Tibial artery (tissue), 4 donors: ENCODE measurements around the gene CRYGD.
"Not testable (repeated sequence)": the region's sequence is repeated elsewhere in the genome, so short reads cannot be mapped to it uniquely, and the experiment has no call there.

Experiments used
- DNase-seq, 2 donors: peaks; one replicate each; pipeline ENCODE4 v3.0.0-alpha.2; 2019
- H3K27ac ChIP-seq, 2 donors: fragments of 200-600 bp; sonication (generic) in 1 of 2; 1 replicate in 1 of 2; 2 replicates in 1 of 2; pipeline ENCODE4 v1.5.1; 2018 to 2019; ENCODE audit warnings: mild to moderate bottlenecking in 1 of 2
- H3K27me3 ChIP-seq, 2 donors: fragments of 200-600 bp; sonication (generic) in 1 of 2; one replicate each; pipeline versions ENCODE4 v1.5.1 to v1.6.0; 2016 to 2019
- H3K36me3 ChIP-seq, 3 donors: fragments of 200-600 bp; sonication (generic) in 2 of 3; one replicate each; pipeline ENCODE4 v1.5.1; 2016 to 2019; ENCODE audit warnings: mild to moderate bottlenecking in 2 of 3
- H3K4me1 ChIP-seq, 4 donors: fragments of 200-600 bp; sonication (generic) in 2 of 4; 1 replicate in 3 of 4; 2 replicates in 1 of 4; pipeline ENCODE4 v1.5.1; 2016 to 2019
- H3K4me3 ChIP-seq, 2 donors: fragments of 200-600 bp; sonication (generic) in 1 of 2; 1 replicate in 1 of 2; 2 replicates in 1 of 2; pipeline ENCODE4 v1.5.1; 2018 to 2019; ENCODE audit warnings: mild to moderate bottlenecking in 2 of 2
- H3K9me3 ChIP-seq, 3 donors: fragments of 200-600 bp; sonication (generic) in 1 of 3; one replicate each; pipeline ENCODE4 v1.5.1; 2016 to 2019
- CTCF ChIP-seq, 2 experiments: fragments of 200-600 bp in 1 of 2; fragments of 450-650 bp in 1 of 2; IDR thresholded peaks; one replicate each; pipeline ENCODE4 v1.5.1; 2017 to 2019; ENCODE audit warnings: antibody characterized with exemption in 2 of 2, mild to moderate bottlenecking in 1 of 2, moderate library complexity in 1 of 2
- intact Hi-C: fragments of 100-400 bp; cut with DNase I; formaldehyde crosslinking; loops from one replicate; pipeline ENCODE4 v1.15.0; 2023; ENCODE audit warnings: low total_unique reads

Gene CRYGD

GRCh38 chr2:208124013-208124715, at the start of gene CRYGD:
Gene CRYGD, minus strand, starts transcription at chr2:208124524. Its CDS starts 51 bp downstream, at chr2:208124473.
- H3K4me3 ChIP-seq, result peak within 1 kb of the TSS in 1 of 2 donors; percentile 7
- H3K4me1 ChIP-seq, H3K27ac ChIP-seq, intact Hi-C loops, H3K36me3 ChIP-seq, H3K9me3 ChIP-seq, DNase-seq: not testable (repeated sequence)
- H3K27me3 ChIP-seq, result peaks cover 0 to 15% of the 10 kb centered on the region in 2 donors

- intact Hi-C loops, result loop anchor here (10.0 kb wide), 1 partner anchor 83 kb away; the partner anchor contains the start of gene IDH1
- Histone ChIP-seq H3K4me1 (no peaks in the 10 kb centered on the region), H3K4me3 (no peak overlapping the region), H3K9me3 (no peaks in the 10 kb centered on the region), H3K27me3 (no peaks in the 10 kb centered on the region), H3K36me3 (no peaks in the 10 kb centered on the region), H3K27ac (no peak overlapping the region)
- DNase-seq, result peak in 1 of 2 donors; percentile 26
- TF ChIP-seq CTCF (IDR thresholded peaks at IDR 0.05), result no peak
Observed at GRCh38 chr2:208172125-208172524, 47.8 kb upstream of the CRYGD start.

- Histone ChIP-seq H3K4me3 (no peak overlapping the region), H3K36me3 (no peaks in the 10 kb centered on the region), H3K27me3 (no peaks in the 10 kb centered on the region), H3K4me1 (no peaks in the 10 kb centered on the region), H3K9me3 (no peaks in the 10 kb centered on the region), H3K27ac (no peak overlapping the region)
- intact Hi-C loops, result no loop called here
- no peak for DNase-seq
- TF ChIP-seq CTCF (IDR thresholded peaks at IDR 0.05), result no peak
Observed at GRCh38 chr2:208164951-208165755, 40.8 kb upstream of the CRYGD start.

GRCh38 chr2:208163489-208163888, 39.2 kb upstream of the CRYGD start, which contains the start of gene CRYGA:
Gene CRYGA, minus strand, starts transcription at chr2:208163589. Its CDS starts 33 bp downstream, at chr2:208163556.
- H3K4me3 ChIP-seq, result no peak within 1 kb of the TSS
- TF ChIP-seq CTCF (IDR thresholded peaks at IDR 0.05), result no peak
- no peak for DNase-seq
- H3K9me3 ChIP-seq, result no peaks in the 10 kb centered on the region
- H3K27me3 ChIP-seq, result no peaks in the 10 kb centered on the region
- H3K27ac ChIP-seq, result no peak within 1 kb of the TSS
- H3K4me1 ChIP-seq, result no peaks in the 10 kb centered on the region
- no peaks in the 10 kb centered on the region for H3K36me3 ChIP-seq
- intact Hi-C loops, result no loop called here

- no peak overlapping the region for H3K27ac ChIP-seq
- H3K4me3 ChIP-seq, result no peak overlapping the region
- no peak for DNase-seq
- no peaks in the 10 kb centered on the region for H3K4me1 ChIP-seq
- no peaks in the 10 kb centered on the region for H3K27me3 ChIP-seq
- no peaks in the 10 kb centered on the region for H3K36me3 ChIP-seq
- intact Hi-C loops, result no loop called here
- TF ChIP-seq CTCF (IDR thresholded peaks at IDR 0.05), result no peak
- no peaks in the 10 kb centered on the region for H3K9me3 ChIP-seq
Observed at GRCh38 chr2:208156439-208156838, 32.1 kb upstream of the CRYGD start.

- no peak for DNase-seq
- no peaks in the 10 kb centered on the region for H3K4me1 ChIP-seq
- H3K36me3 ChIP-seq, result no peaks in the 10 kb centered on the region
- no peaks in the 10 kb centered on the region for H3K27me3 ChIP-seq
- intact Hi-C loops, result no loop called here
- no peaks in the 10 kb centered on the region for H3K9me3 ChIP-seq
- no peak overlapping the region for H3K4me3 ChIP-seq
- no peak overlapping the region for H3K27ac ChIP-seq
- no peak for TF ChIP-seq CTCF (IDR thresholded peaks at IDR 0.05)
Observed at GRCh38 chr2:208153156-208153555, 28.8 kb upstream of the CRYGD start.
